Measurements from ENCODE around the gene ELK1.

ELK1 gene

DNA sequence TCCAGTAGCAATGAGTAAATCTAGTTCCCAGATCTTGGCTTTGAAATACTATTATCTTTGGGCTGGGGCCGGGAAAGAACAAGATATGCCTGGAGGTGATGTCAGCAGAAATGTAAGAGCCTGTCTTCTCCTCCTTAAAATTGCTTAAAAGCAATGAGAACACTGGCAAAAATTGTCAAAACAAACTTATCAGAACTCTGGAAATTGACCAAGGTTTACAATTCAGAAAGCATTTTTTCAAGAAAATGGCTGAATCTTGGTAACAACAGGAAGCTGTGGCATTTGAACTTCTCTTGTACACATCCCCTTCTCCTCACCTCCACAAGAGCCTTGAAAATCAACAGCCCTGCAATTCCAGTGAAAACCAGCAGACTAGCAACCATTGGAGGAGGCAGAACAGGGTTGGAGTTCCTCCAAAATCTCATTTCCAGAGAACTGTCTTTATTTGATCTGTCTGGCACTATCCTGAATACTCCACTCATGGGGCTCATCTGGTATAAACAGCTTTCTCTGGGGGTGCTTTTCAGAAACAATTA is 54.6 kb downstream of the ELK1 start:
- TF ChIP-seq POLR2AphosphoS5 (IDR thresholded peaks at IDR 0.05; ENCODE audit: low read depth) (no peak), GABPA (IDR thresholded peaks at IDR 0.05; ENCODE audit: low read depth) (no peak), SPI1 (IDR thresholded peaks at IDR 0.05; ENCODE audit: borderline replicate concordance, low read depth) (no peak)
- TF ChIP-seq, protein P1, sequence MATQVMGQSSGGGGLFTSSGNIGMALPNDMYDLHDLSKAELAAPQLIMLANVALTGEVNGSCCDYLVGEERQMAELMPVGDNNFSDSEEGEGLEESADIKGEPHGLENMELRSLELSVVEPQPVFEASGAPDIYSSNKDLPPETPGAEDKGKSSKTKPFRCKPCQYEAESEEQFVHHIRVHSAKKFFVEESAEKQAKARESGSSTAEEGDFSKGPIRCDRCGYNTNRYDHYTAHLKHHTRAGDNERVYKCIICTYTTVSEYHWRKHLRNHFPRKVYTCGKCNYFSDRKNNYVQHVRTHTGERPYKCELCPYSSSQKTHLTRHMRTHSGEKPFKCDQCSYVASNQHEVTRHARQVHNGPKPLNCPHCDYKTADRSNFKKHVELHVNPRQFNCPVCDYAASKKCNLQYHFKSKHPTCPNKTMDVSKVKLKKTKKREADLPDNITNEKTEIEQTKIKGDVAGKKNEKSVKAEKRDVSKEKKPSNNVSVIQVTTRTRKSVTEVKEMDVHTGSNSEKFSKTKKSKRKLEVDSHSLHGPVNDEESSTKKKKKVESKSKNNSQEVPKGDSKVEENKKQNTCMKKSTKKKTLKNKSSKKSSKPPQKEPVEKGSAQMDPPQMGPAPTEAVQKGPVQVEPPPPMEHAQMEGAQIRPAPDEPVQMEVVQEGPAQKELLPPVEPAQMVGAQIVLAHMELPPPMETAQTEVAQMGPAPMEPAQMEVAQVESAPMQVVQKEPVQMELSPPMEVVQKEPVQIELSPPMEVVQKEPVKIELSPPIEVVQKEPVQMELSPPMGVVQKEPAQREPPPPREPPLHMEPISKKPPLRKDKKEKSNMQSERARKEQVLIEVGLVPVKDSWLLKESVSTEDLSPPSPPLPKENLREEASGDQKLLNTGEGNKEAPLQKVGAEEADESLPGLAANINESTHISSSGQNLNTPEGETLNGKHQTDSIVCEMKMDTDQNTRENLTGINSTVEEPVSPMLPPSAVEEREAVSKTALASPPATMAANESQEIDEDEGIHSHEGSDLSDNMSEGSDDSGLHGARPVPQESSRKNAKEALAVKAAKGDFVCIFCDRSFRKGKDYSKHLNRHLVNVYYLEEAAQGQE (IDR thresholded peaks at IDR 0.05; ENCODE audit: insufficient replicate concordance, low read depth), result no peak
- TF ChIP-seq, protein P2, sequence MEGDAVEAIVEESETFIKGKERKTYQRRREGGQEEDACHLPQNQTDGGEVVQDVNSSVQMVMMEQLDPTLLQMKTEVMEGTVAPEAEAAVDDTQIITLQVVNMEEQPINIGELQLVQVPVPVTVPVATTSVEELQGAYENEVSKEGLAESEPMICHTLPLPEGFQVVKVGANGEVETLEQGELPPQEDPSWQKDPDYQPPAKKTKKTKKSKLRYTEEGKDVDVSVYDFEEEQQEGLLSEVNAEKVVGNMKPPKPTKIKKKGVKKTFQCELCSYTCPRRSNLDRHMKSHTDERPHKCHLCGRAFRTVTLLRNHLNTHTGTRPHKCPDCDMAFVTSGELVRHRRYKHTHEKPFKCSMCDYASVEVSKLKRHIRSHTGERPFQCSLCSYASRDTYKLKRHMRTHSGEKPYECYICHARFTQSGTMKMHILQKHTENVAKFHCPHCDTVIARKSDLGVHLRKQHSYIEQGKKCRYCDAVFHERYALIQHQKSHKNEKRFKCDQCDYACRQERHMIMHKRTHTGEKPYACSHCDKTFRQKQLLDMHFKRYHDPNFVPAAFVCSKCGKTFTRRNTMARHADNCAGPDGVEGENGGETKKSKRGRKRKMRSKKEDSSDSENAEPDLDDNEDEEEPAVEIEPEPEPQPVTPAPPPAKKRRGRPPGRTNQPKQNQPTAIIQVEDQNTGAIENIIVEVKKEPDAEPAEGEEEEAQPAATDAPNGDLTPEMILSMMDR (IDR thresholded peaks at IDR 0.05; ENCODE audit: insufficient read depth, low read length), result no peak
- no peak overlapping the region for H3K27ac ChIP-seq (replicated peaks)
- no peaks in the 10 kb centered on the region for H3K27me3 ChIP-seq (ENCODE audit: insufficient read depth, poor library complexity, severe bottlenecking)
- no peak overlapping the region for H3K4me3 ChIP-seq (replicated peaks; ENCODE audit: insufficient read depth, low read length)
- no peak for DNase-seq (ENCODE audit: low read depth in 1 of 2, low spot score in 1 of 2)

DNA sequence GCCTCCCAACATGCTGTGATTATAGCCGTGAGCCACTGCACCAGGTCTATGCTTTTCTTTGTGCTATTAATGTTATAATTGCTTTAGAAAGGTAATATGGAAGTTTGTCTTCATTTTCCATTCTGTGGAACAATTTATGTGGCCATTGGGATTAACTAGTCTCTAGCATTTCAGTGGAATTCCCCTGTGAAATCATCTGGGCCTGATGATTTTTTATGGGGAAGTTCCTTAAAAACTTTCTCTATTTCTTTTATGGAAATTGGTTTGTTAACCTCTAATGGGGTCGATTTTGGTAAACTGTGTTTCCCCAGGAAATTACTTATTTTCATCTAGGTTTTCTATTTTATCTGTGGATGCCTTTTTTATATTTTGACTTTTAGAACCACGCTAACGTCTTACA is 56.8 kb downstream of the ELK1 start:
- no peak overlapping the region for H3K4me3 ChIP-seq (replicated peaks; ENCODE audit: insufficient read depth, low read length)
- TF ChIP-seq, protein P1 (IDR thresholded peaks at IDR 0.05; ENCODE audit: insufficient replicate concordance, low read depth), result no peak
- TF ChIP-seq POLR2AphosphoS5 (IDR thresholded peaks at IDR 0.05; ENCODE audit: low read depth) (no peak), SPI1 (IDR thresholded peaks at IDR 0.05; ENCODE audit: borderline replicate concordance, low read depth) (no peak), GABPA (IDR thresholded peaks at IDR 0.05; ENCODE audit: low read depth) (no peak)
- TF ChIP-seq, protein P2 (IDR thresholded peaks at IDR 0.05; ENCODE audit: insufficient read depth, low read length), result no peak
- no peaks in the 10 kb centered on the region for H3K27me3 ChIP-seq (ENCODE audit: insufficient read depth, poor library complexity, severe bottlenecking)
- no peak for DNase-seq (ENCODE audit: low read depth in 1 of 2, low spot score in 1 of 2)
- no peak overlapping the region for H3K27ac ChIP-seq (replicated peaks)

DNA sequence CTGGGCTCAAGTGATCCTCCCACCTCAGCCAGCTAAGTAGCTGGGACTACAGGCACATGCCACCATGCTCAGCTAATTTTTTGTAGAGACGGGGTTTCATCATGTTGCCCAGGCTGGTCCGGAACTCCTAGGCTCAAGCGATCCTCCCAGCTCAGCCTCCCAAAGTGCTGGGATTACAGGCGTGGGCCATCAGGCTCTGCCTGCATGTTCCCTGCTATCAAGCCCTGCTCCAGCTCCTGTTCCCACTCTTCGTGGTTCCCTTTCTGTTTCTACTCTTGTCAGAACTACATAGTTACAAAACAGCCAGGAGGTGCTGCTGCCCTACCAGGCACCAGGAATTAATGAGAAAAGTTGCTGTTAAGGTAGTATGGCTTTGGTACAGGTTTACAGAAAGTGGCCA is 59.4 kb downstream of the ELK1 start:
- Histone ChIP-seq H3K27me3 (ENCODE audit: insufficient read depth, poor library complexity, severe bottlenecking) (no peaks in the 10 kb centered on the region), H3K27ac (replicated peaks) (no peak overlapping the region), H3K4me3 (replicated peaks; ENCODE audit: insufficient read depth, low read length) (no peak overlapping the region)
- TF ChIP-seq SPI1 (IDR thresholded peaks at IDR 0.05; ENCODE audit: borderline replicate concordance, low read depth) (no peak), GABPA (IDR thresholded peaks at IDR 0.05; ENCODE audit: low read depth) (no peak), POLR2AphosphoS5 (IDR thresholded peaks at IDR 0.05; ENCODE audit: low read depth) (no peak)
- TF ChIP-seq, protein P1 (IDR thresholded peaks at IDR 0.05; ENCODE audit: insufficient replicate concordance, low read depth), result no peak
- TF ChIP-seq, protein P2 (IDR thresholded peaks at IDR 0.05; ENCODE audit: insufficient read depth, low read length), result no peak
- DNase-seq (ENCODE audit: low read depth in 1 of 2, low spot score in 1 of 2), result no peak

Data from HL-60 (cell line).